ENCODE measurements around the gene CADPS2.

DNA sequence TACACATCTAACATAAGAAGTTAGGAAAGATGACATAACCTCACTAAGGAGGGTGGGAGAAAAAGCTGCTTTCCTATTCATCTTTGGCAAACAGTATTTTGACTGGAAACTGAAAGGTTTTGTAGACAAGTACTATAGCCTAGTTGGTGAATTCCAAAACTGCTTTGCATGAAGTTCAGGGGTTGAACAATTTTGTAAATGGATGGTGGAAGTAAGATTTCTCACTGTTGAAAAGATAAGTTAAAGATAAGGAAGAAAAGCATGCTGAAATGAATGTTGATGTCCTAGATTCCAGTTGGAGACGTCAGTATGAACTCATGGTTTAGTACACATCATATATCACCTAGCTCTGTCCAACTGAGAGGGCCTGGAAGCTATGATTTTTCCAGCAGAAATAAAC lies 422.6 kb downstream of the CADPS2 start:
- TF ChIP-seq EZH2 (IDR thresholded peaks at IDR 0.05; ENCODE audit: borderline replicate concordance, control insufficient read depth, low read depth, low read length) = no peak
- TF ChIP-seq CREM (IDR thresholded peaks at IDR 0.05; ENCODE audit: low read depth) = no peak
- TF ChIP-seq, protein P1, sequence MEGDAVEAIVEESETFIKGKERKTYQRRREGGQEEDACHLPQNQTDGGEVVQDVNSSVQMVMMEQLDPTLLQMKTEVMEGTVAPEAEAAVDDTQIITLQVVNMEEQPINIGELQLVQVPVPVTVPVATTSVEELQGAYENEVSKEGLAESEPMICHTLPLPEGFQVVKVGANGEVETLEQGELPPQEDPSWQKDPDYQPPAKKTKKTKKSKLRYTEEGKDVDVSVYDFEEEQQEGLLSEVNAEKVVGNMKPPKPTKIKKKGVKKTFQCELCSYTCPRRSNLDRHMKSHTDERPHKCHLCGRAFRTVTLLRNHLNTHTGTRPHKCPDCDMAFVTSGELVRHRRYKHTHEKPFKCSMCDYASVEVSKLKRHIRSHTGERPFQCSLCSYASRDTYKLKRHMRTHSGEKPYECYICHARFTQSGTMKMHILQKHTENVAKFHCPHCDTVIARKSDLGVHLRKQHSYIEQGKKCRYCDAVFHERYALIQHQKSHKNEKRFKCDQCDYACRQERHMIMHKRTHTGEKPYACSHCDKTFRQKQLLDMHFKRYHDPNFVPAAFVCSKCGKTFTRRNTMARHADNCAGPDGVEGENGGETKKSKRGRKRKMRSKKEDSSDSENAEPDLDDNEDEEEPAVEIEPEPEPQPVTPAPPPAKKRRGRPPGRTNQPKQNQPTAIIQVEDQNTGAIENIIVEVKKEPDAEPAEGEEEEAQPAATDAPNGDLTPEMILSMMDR (IDR thresholded peaks at IDR 0.05 in 2 of 3, conservative IDR thresholded peaks at IDR 0.05 in 1 of 3; ENCODE audit: control insufficient read depth in 2 of 3, extremely low read depth in 1 of 3, insufficient read depth in 1 of 3, low read depth in 3 of 3, low read length in 3 of 3) = no peak
- TF ChIP-seq RAD21 (IDR thresholded peaks at IDR 0.05; ENCODE audit: insufficient read depth, low read depth, low read length) = no peak
- TF ChIP-seq POLR2AphosphoS5 (IDR thresholded peaks at IDR 0.05; ENCODE audit: low read length) = no peak
- no peak for TF ChIP-seq HDAC6 (IDR thresholded peaks at IDR 0.05; ENCODE audit: unreplicated experiment)
